ENCODE results near the gene MED13. TPM values are rescaled to one million over a fixed set of nuclear protein-coding genes. Genes with fewer than 3 reads are reported as not detected.
"Not testable (repeated sequence)": the region's sequence is repeated elsewhere in the genome, so short reads cannot be mapped to it uniquely, and the experiment has no call there.

The MED13 gene
- total RNA-seq, 2 donors from 2014 or later: 24.5 to 38.4 TPM

- intact Hi-C loops (cut with DNase I): no loop called here
- DNase-seq (no peak), ATAC-seq (no peak)
These were observed 118.7 kb downstream of the MED13 start for GRCh38 chr17:61946359-61946758.

- no peak for DNase-seq
- no peak for ATAC-seq
- intact Hi-C loops (cut with DNase I): no loop called here
These were observed 122.0 kb downstream of the MED13 start for GRCh38 chr17:61943117-61943516.

GRCh38 chr17:61942085-61942484, 123.0 kb downstream of the MED13 start:
- ATAC-seq (no peak), DNase-seq (no peak)
- intact Hi-C loops (cut with DNase I): no loop called here

- no peak for DNase-seq
- intact Hi-C loops (cut with DNase I): no loop called here
- ATAC-seq: no peak
These were observed 137.0 kb downstream of the MED13 start for GRCh38 chr17:61928101-61928436.

GRCh38 chr17:61927208-61928100, 137.6 kb downstream of the MED13 start, which contains the start of gene INTS2:
Gene INTS2 (minus strand): TSS chr17:61927982. CDS start chr17:61926644, 1,338 bp downstream.
- intact Hi-C loops (cut with DNase I): no loop called here
- peak; percentile 97 for DNase-seq
- peak; percentile 97 to 98 for ATAC-seq

GRCh38 chr17:61926826-61927207, 138.3 kb downstream of the MED13 start:
- intact Hi-C loops (cut with DNase I): no loop called here
- DNase-seq (no peak), ATAC-seq (peak in 1 of 2 donors; percentile 9)

- intact Hi-C loops (cut with DNase I); ATAC-seq; DNase-seq: not testable (repeated sequence)
These were observed 149.9 kb downstream of the MED13 start for GRCh38 chr17:61915162-61915561.

GRCh38 chr17:61908292-61909037, 156.6 kb downstream of the MED13 start:
- intact Hi-C loops (cut with DNase I): no loop called here
- ATAC-seq (no peak), DNase-seq (no peak)

- ATAC-seq: no peak
- DNase-seq: no peak
- intact Hi-C loops (cut with DNase I): no loop called here
These were observed 157.7 kb downstream of the MED13 start for GRCh38 chr17:61907361-61907760.

- intact Hi-C loops (cut with DNase I): no loop called here
- DNase-seq (no peak), ATAC-seq (no peak)
These were observed 160.9 kb downstream of the MED13 start for GRCh38 chr17:61904094-61904710.

- no peak for DNase-seq
- intact Hi-C loops (cut with DNase I): no loop called here
- ATAC-seq: no peak
These were observed 161.8 kb downstream of the MED13 start for GRCh38 chr17:61903251-61903650.

- intact Hi-C loops (cut with DNase I): no loop called here
- DNase-seq: no peak
- no peak for ATAC-seq
These were observed 167.4 kb downstream of the MED13 start for GRCh38 chr17:61897548-61898180.

GRCh38 chr17:61895391-61895790, 169.7 kb downstream of the MED13 start:
- intact Hi-C loops (cut with DNase I): no loop called here
- DNase-seq (no peak), ATAC-seq (no peak)

GRCh38 chr17:61894310-61894709, 170.8 kb downstream of the MED13 start:
- ATAC-seq; DNase-seq; intact Hi-C loops (cut with DNase I): not testable (repeated sequence)

Other genes starting within 250 kb of the MED13 start
- gene BRIP1, start 201.8 kb downstream of the MED13 start, total RNA-seq: under 1 TPM; 0.10 to 0.77 TPM
- 10 to 100 TPM; 10.3 to 10.8 TPM for gene INTS2, start 137.3 kb downstream of the MED13 start, total RNA-seq

Data from left cardiac atrium (tissue), 4 donors.